Hepatocyte (in vitro differentiated cells): ENCODE measurements around the gene CYP24A1. TPM values are rescaled to one million over a fixed set of nuclear protein-coding genes. Genes with fewer than 3 reads are reported as not detected.

Source experiments
- DNase-seq: peaks from one replicate; pipeline ENCODE4 v3.0.0-alpha.2; 2016; ENCODE audit warnings: low spot score
- H2AFZ ChIP-seq: fragments of 200-600 bp; sonication (generic); 2 replicates; pipeline ENCODE4 v1.6.0; 2016; ENCODE audit warnings: antibody characterized with exemption, mild to moderate bottlenecking
- H3K27ac ChIP-seq: fragments of 200-600 bp; sonication (generic); 2 replicates; pipeline ENCODE4 v1.5.1; 2016; ENCODE audit warnings: mild to moderate bottlenecking
- H3K27me3 ChIP-seq: fragments of 200-600 bp; sonication (generic); 2 replicates; pipeline ENCODE4 v1.6.1; 2016
- H3K36me3 ChIP-seq: fragments of 200-600 bp; sonication (generic); replicated peaks from 2 replicates; pipeline ENCODE4 v1.5.1; 2016; ENCODE audit warnings: low read depth; ENCODE audit not compliant: insufficient read depth
- H3K4me1 ChIP-seq: fragments of 200-600 bp; sonication (generic); 2 replicates; pipeline ENCODE4 v1.5.1; 2016; ENCODE audit warnings: mild to moderate bottlenecking, moderate library complexity; ENCODE audit not compliant: insufficient read depth
- H3K4me2 ChIP-seq: fragments of 200-600 bp; sonication (generic); 2 replicates; pipeline ENCODE4 v1.6.0; 2016
- H3K4me3 ChIP-seq: fragments of 200-600 bp; sonication (generic); 2 replicates; pipeline ENCODE4 v1.5.1; 2016; ENCODE audit warnings: mild to moderate bottlenecking
- H3K79me2 ChIP-seq: fragments of 200-600 bp; sonication (generic); 2 replicates; pipeline ENCODE4 v1.6.0; 2017; ENCODE audit warnings: mild to moderate bottlenecking
- H3K9me2 ChIP-seq: fragments of 200-600 bp; sonication (generic); replicated peaks from 2 replicates; pipeline ENCODE4 v1.6.0; 2017; ENCODE audit warnings: mild to moderate bottlenecking; ENCODE audit not compliant: insufficient read depth
- H3K9me3 ChIP-seq: fragments of 200-600 bp; sonication (generic); 2 replicates; pipeline ENCODE4 v1.5.1; 2016; ENCODE audit warnings: low read depth, mild to moderate bottlenecking
- H4K20me1 ChIP-seq: fragments of 200-600 bp; sonication (generic); 2 replicates; pipeline ENCODE4 v1.6.0; 2016; ENCODE audit warnings: mild to moderate bottlenecking; ENCODE audit not compliant: insufficient read depth, poor library complexity, severe bottlenecking
- CTCF ChIP-seq: fragments of 200-600 bp; sonication (generic); IDR thresholded peaks from 2 replicates; pipeline ENCODE4 v1.5.1; 2016; ENCODE audit warnings: antibody characterized with exemption, mild to moderate bottlenecking; ENCODE audit not compliant: poor library complexity
- EZH2 ChIP-seq: fragments of 200-600 bp; sonication (generic); IDR thresholded peaks from 2 replicates; pipeline ENCODE4 v1.6.1; 2016; ENCODE audit warnings: antibody characterized with exemption, mild to moderate bottlenecking, borderline replicate concordance
- EZH2phosphoT487 ChIP-seq: fragments of 200-600 bp; sonication (generic); IDR thresholded peaks from one replicate; pipeline ENCODE4 v1.6.1; 2018; ENCODE audit warnings: antibody characterized with exemption, mild to moderate bottlenecking, low read depth, moderate library complexity; ENCODE audit not compliant: unreplicated experiment, severe bottlenecking
- WGBS: methylation state at CpG from one replicate; pipeline ENCODE4 v1.1.6; 2016; ENCODE audit warnings: low lambda C conversion rate; ENCODE audit errors: missing lambda C conversion rate; 5-methylcytosine and 5-hydroxymethylcytosine counted together
- polyA plus RNA-seq: library from polyadenylated mRNA; unstranded; fragments of >200 nt; fragmentation: Nextera tagmentation; extraction: Ambion mirVana; gene quantifications from 2 replicates; pipeline ENCODE4 v1.2.1, GENCODE V29; 2016
- total RNA-seq: library from RNA; depleted of rRNA; stranded (reverse); fragments of >200 nt; gene quantifications from 2 replicates; pipeline ENCODE4 v1.2.3, GENCODE V29; 2014

The CYP24A1 gene
- total and polyA plus RNA-seq, 2 experiments from 2014 or later: 1.5 TPM; not detected in 1

GRCh38 chr20:54217762-54218161 lies 44.0 kb upstream of the CYP24A1 start:
- WGBS: 93% methylated on average over 7 of the region's 7 CpGs
- TF ChIP-seq CTCF (no peak), EZH2 (no peak), EZH2phosphoT487 (no peak)
- H3K9me2 ChIP-seq: no peaks in the 10 kb centered on the region

GRCh38 chr20:54215157-54215789 lies 41.5 kb upstream of the CYP24A1 start:
- Histone ChIP-seq H3K36me3 (no peaks in the 10 kb centered on the region), H3K79me2 (peaks cover 47% of the 10 kb centered on the region), H3K27ac (no peak overlapping the region), H3K27me3 (no peaks in the 10 kb centered on the region), H4K20me1 (no peaks in the 10 kb centered on the region), H2AFZ (no peak overlapping the region), H3K4me1 (no peaks in the 10 kb centered on the region), H3K9me3 (no peaks in the 10 kb centered on the region), H3K4me2 (no peak overlapping the region), H3K9me2 (no peaks in the 10 kb centered on the region), H3K4me3 (no peak overlapping the region)
- 97% methylated on average over 3 of the region's 3 CpGs for WGBS
- TF ChIP-seq EZH2: no peak
- TF ChIP-seq CTCF: no peak
- TF ChIP-seq EZH2phosphoT487: no peak
- DNase-seq: no peak

More at GRCh38 chr20:54217762-54218161, 44.0 kb upstream of the CYP24A1 start:
- Histone ChIP-seq H3K27me3 (no peaks in the 10 kb centered on the region), H3K4me2 (no peak overlapping the region), H2AFZ (no peak overlapping the region), H4K20me1 (no peaks in the 10 kb centered on the region), H3K79me2 (peaks cover 22% of the 10 kb centered on the region), H3K4me3 (no peak overlapping the region), H3K27ac (no peak overlapping the region), H3K4me1 (peaks cover 11% of the 10 kb centered on the region), H3K36me3 (no peaks in the 10 kb centered on the region), H3K9me3 (no peaks in the 10 kb centered on the region)
- no peak for DNase-seq

GRCh38 chr20:54214566-54214965 lies 40.8 kb upstream of the CYP24A1 start:
- H3K27me3 ChIP-seq: no peaks in the 10 kb centered on the region
- WGBS: 95% methylated on average over 8 of the region's 8 CpGs
- DNase-seq: no peak
- no peak overlapping the region for H3K4me2 ChIP-seq
- TF ChIP-seq CTCF (no peak), EZH2 (no peak), EZH2phosphoT487 (no peak)
- peaks cover 54% of the 10 kb centered on the region for H3K79me2 ChIP-seq
- H3K9me3 ChIP-seq: no peaks in the 10 kb centered on the region
- H3K4me3 ChIP-seq: no peak overlapping the region
- no peaks in the 10 kb centered on the region for H3K36me3 ChIP-seq
- H2AFZ ChIP-seq: no peak overlapping the region
- H3K4me1 ChIP-seq: peaks cover 4% of the 10 kb centered on the region
- no peaks in the 10 kb centered on the region for H3K9me2 ChIP-seq
- H3K27ac ChIP-seq: no peak overlapping the region
- no peaks in the 10 kb centered on the region for H4K20me1 ChIP-seq

GRCh38 chr20:54212871-54213270 lies 39.1 kb upstream of the CYP24A1 start:
- Histone ChIP-seq H2AFZ (no peak overlapping the region), H4K20me1 (no peaks in the 10 kb centered on the region), H3K9me3 (no peaks in the 10 kb centered on the region), H3K36me3 (no peaks in the 10 kb centered on the region), H3K4me1 (peaks cover 4% of the 10 kb centered on the region), H3K79me2 (peaks cover 69% of the 10 kb centered on the region), H3K27me3 (no peaks in the 10 kb centered on the region), H3K4me3 (no peak overlapping the region), H3K4me2 (no peak overlapping the region), H3K9me2 (no peaks in the 10 kb centered on the region), H3K27ac (no peak overlapping the region)
- 92% methylated on average over 3 of the region's 3 CpGs for WGBS
- DNase-seq: no peak
- no peak for TF ChIP-seq EZH2phosphoT487
- no peak for TF ChIP-seq CTCF
- TF ChIP-seq EZH2: no peak
